NCI-H510A (cell line): Measurements from ENCODE around the gene EIF5.

Experiments used
- DNase-seq: peaks from one replicate; lab custom pipeline; 2025; lab: John Stamatoyannopoulos, UW

EIF5 gene

GRCh38 chr14:103333754-103334643 is at the start of gene EIF5:
EIF5 (plus strand) TSS chr14:103334237; CDS start chr14:103335861, 1,624 bp downstream.
- peak; percentile 97 for DNase-seq

- DNase-seq, result no peak
Observed at GRCh38 chr14:103284574-103285467, 49.2 kb upstream of the EIF5 start.

GRCh38 chr14:103286460-103286859 is 47.6 kb upstream of the EIF5 start:
- no peak for DNase-seq

- DNase-seq, result no peak
Observed at GRCh38 chr14:103286968-103287850, 46.8 kb upstream of the EIF5 start.

GRCh38 chr14:103288076-103288766 is 45.8 kb upstream of the EIF5 start:
- DNase-seq, result no peak

- no peak for DNase-seq
Observed at GRCh38 chr14:103290056-103290455, 44.0 kb upstream of the EIF5 start.

- DNase-seq, result no peak
Observed at GRCh38 chr14:103290494-103290893, 43.5 kb upstream of the EIF5 start.

- no peak for DNase-seq
Observed at GRCh38 chr14:103290961-103291360, 43.1 kb upstream of the EIF5 start.

- DNase-seq, result no peak
Observed at GRCh38 chr14:103292426-103293374, 41.3 kb upstream of the EIF5 start.

GRCh38 chr14:103293465-103293864 is 40.6 kb upstream of the EIF5 start:
- no peak for DNase-seq

GRCh38 chr14:103294091-103294490 is 39.9 kb upstream of the EIF5 start:
- no peak for DNase-seq

GRCh38 chr14:103296007-103296406 is 38.0 kb upstream of the EIF5 start:
- no peak for DNase-seq

GRCh38 chr14:103296987-103297386 is 37.0 kb upstream of the EIF5 start:
- DNase-seq, result no peak

- no peak for DNase-seq
Observed at GRCh38 chr14:103298620-103299019, 35.4 kb upstream of the EIF5 start.

GRCh38 chr14:103301512-103302354 is 32.3 kb upstream of the EIF5 start:
- no peak for DNase-seq

- DNase-seq, result no peak
Observed at GRCh38 chr14:103302966-103303365, 31.1 kb upstream of the EIF5 start.

GRCh38 chr14:103304706-103305105 is 29.3 kb upstream of the EIF5 start:
- DNase-seq, result no peak

- no peak for DNase-seq
Observed at GRCh38 chr14:103308717-103309616, 25.1 kb upstream of the EIF5 start.
